ENCODE data around the gene HEPH.
"Not testable (repeated sequence)": the region's sequence is repeated elsewhere in the genome, so short reads cannot be mapped to it uniquely, and the experiment has no call there.

Gene HEPH, protein sequence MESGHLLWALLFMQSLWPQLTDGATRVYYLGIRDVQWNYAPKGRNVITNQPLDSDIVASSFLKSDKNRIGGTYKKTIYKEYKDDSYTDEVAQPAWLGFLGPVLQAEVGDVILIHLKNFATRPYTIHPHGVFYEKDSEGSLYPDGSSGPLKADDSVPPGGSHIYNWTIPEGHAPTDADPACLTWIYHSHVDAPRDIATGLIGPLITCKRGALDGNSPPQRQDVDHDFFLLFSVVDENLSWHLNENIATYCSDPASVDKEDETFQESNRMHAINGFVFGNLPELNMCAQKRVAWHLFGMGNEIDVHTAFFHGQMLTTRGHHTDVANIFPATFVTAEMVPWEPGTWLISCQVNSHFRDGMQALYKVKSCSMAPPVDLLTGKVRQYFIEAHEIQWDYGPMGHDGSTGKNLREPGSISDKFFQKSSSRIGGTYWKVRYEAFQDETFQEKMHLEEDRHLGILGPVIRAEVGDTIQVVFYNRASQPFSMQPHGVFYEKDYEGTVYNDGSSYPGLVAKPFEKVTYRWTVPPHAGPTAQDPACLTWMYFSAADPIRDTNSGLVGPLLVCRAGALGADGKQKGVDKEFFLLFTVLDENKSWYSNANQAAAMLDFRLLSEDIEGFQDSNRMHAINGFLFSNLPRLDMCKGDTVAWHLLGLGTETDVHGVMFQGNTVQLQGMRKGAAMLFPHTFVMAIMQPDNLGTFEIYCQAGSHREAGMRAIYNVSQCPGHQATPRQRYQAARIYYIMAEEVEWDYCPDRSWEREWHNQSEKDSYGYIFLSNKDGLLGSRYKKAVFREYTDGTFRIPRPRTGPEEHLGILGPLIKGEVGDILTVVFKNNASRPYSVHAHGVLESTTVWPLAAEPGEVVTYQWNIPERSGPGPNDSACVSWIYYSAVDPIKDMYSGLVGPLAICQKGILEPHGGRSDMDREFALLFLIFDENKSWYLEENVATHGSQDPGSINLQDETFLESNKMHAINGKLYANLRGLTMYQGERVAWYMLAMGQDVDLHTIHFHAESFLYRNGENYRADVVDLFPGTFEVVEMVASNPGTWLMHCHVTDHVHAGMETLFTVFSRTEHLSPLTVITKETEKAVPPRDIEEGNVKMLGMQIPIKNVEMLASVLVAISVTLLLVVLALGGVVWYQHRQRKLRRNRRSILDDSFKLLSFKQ

DNA sequence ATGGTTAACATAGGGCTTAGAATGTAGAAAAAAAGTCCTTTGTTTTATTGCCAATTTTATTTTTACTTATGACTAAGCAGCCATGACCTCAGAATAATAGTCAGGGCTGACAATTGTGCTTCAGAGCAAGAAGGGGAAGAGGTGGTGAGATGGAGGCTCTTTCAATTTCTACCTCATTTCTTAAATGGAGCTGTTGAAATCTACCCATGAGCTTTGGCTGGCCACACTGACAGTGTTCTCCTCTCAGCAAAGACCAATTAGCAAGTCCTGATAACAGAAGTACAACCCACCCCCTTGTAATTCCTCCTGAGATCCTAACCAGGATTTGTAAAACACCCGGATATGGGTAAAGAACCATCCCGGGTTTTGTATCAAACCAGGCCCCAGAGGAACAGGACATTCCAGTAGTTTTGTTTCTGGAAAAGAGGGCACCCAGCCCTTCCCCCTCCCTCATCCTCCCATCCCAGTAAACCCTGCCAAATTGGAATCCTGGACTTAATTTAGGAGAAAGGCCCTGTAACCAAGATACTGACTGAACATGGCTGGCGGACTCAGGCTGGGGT is at the start of gene HEPH:
TSS of gene HEPH (plus strand) at position 399 of the 563 bp plus-strand sequence. CDS start 6,324 bp downstream, outside the sequence.
- TF ChIP-seq, protein P1, sequence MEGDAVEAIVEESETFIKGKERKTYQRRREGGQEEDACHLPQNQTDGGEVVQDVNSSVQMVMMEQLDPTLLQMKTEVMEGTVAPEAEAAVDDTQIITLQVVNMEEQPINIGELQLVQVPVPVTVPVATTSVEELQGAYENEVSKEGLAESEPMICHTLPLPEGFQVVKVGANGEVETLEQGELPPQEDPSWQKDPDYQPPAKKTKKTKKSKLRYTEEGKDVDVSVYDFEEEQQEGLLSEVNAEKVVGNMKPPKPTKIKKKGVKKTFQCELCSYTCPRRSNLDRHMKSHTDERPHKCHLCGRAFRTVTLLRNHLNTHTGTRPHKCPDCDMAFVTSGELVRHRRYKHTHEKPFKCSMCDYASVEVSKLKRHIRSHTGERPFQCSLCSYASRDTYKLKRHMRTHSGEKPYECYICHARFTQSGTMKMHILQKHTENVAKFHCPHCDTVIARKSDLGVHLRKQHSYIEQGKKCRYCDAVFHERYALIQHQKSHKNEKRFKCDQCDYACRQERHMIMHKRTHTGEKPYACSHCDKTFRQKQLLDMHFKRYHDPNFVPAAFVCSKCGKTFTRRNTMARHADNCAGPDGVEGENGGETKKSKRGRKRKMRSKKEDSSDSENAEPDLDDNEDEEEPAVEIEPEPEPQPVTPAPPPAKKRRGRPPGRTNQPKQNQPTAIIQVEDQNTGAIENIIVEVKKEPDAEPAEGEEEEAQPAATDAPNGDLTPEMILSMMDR (IDR thresholded peaks at IDR 0.05; ENCODE audit: extremely low read depth, insufficient read depth, missing control alignments) = no peak
- in situ Hi-C loops (cut with MboI; ENCODE audit: low pct_unique_long_range_greater_than_20kb, low sequenced_read_pairs, unreplicated experiment) = no loop called here
- no peak for DNase-seq (ENCODE audit: low spot score)

DNA sequence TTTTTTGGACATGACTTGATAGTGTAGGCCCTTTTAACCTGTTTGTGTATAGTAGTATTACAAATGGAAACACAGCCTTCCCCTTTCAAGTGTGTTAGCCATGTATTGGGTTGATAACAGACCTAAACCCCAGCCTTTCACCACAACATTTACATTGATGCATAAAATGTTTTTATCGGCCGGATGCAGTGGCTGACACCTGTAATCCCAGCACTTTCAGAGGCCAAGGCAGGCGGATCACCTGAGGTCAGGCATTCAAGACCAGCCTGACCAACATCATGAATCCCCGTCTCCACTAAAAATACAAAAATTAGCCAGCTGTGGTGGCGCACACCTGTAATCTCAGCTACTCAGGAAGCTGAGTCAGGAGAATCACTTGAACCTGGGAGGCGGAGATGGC is 45.3 kb upstream of the HEPH start:
- in situ Hi-C loops (cut with MboI; ENCODE audit: low pct_unique_long_range_greater_than_20kb, low sequenced_read_pairs, unreplicated experiment) = not testable (repeated sequence)

DNA sequence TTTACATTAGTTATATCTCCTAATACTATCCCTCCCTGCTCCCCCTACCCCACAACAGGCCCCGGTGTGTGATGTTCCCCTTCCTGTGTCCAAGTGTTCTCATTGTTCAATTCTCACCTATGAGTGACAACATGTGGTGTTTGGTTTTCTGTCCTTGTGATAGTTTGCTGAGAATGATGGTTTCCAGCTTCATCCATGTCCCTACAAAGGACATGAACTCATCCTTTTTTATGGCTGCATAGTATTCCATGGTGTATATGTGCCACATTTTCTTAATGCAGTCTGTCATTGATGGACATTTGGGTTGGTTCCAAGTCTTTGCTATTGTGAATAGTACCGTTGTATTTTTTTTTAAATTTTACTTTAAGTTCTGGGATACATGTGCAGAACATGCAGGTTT is 42.7 kb upstream of the HEPH start:
- DNase-seq (ENCODE audit: low spot score); in situ Hi-C loops (cut with MboI; ENCODE audit: low pct_unique_long_range_greater_than_20kb, low sequenced_read_pairs, unreplicated experiment): not testable (repeated sequence)

More for the DNA sequence above, 45.3 kb upstream of the HEPH start:
- DNase-seq (ENCODE audit: low spot score) = not testable (repeated sequence)

DNA sequence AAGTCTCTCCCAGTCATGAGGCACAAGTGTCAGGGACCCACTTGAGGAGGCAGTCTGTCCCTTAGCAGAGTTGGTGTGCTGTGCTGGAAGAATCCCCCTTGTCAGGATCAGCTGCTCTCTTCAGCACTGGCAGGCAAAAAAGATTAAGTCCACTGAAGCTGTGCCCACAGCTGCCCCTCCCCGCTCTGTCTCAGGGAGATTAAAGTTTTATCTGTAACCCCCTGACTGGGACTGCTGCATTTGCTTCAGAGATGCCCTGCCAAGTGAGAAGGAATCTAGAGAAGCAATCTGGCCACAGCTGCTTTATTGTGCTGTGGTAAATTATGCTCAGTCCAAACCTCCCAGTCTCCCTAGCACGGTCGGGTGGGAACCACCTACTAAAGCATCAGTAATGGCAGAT is 37.4 kb upstream of the HEPH start:
- DNase-seq (ENCODE audit: low spot score) = no peak
- TF ChIP-seq, protein P1 (IDR thresholded peaks at IDR 0.05; ENCODE audit: extremely low read depth, insufficient read depth, missing control alignments) = no peak
- in situ Hi-C loops (cut with MboI; ENCODE audit: low pct_unique_long_range_greater_than_20kb, low sequenced_read_pairs, unreplicated experiment) = no loop called here

DNA sequence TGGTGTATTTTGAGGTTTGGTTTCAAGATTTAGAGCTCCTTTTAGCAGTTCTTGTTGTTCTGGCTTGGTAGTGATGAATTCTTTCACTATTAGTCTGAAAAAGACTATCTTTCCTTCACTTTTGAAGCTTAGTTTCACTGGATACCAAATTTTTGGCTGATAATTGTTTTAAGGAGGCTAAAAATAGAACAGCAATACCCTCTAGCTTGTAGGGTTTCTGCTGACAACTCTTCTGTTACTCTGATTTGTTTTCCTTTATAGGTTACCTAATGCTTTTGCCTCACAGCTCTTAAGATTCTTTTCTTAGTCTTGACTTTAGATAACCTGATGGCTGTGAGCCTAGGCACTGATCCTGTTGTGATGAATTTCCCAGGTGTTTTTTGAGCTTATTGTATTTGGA is 33.6 kb upstream of the HEPH start:
- TF ChIP-seq, protein P1 (IDR thresholded peaks at IDR 0.05; ENCODE audit: extremely low read depth, insufficient read depth, missing control alignments) = no peak
- DNase-seq (ENCODE audit: low spot score) = no peak
- in situ Hi-C loops (cut with MboI; ENCODE audit: low pct_unique_long_range_greater_than_20kb, low sequenced_read_pairs, unreplicated experiment) = no loop called here

DNA sequence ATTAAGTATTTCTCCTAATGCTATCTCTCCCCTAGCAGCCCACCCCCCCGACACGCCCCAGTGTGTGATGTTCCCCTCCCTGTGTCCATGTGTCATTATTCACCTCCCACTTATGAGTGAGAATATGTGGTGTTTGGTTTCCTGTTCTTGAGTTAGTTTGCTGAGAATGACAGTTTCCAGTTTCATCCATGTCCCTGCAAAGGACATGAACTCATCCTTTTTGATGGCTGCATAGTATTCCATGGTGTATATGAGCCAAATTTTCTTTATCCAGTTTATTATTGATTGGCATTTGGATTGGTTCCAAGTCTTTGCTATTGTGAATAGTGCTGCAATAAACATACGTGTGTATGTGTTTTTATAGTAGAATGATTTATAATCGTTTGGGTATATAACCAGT is 28.8 kb upstream of the HEPH start:
- in situ Hi-C loops (cut with MboI; ENCODE audit: low pct_unique_long_range_greater_than_20kb, low sequenced_read_pairs, unreplicated experiment) = not testable (repeated sequence)

DNA sequence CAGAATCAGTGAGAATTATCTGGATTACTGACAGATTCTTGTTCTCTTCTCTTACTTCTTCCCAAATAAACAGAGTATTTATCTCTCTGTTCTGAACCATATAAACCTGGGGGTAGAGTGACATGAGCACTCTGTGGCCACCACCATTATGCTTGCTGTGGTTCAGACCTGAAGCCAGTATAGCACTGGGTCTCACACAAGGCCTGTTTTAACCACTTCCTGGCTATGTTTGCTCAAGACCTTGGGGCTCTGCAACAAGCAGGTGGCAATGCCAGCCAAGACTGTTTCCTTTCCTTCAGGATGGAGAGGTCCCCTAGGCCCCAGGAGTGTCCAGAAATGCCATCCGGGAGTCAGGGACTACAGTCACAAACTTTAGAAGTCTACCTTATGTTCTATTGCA is 21.7 kb upstream of the HEPH start:
- no peak for DNase-seq (ENCODE audit: low spot score)
- TF ChIP-seq, protein P1 (IDR thresholded peaks at IDR 0.05; ENCODE audit: extremely low read depth, insufficient read depth, missing control alignments) = no peak
- in situ Hi-C loops (cut with MboI; ENCODE audit: low pct_unique_long_range_greater_than_20kb, low sequenced_read_pairs, unreplicated experiment) = no loop called here

More for the DNA sequence above, 28.8 kb upstream of the HEPH start:
- not testable (repeated sequence) for DNase-seq (ENCODE audit: low spot score)
